ENCODE measurements around the gene BEGAIN. TPM values are rescaled to one million over a fixed set of nuclear protein-coding genes. Genes with fewer than 3 reads are reported as not detected.

The BEGAIN gene
- total RNA-seq, 4 donors from 2014 or later, result 0.27 to 2.5 (median 0.37) TPM; not detected in 1

- no peaks in the 10 kb centered on the region for H3K4me1 ChIP-seq
- intact Hi-C loops (cut with DNase I; ENCODE audit: low total_unique reads), result loop anchor here (1.0 kb wide), 1 partner anchor 52 kb away; no protein-coding TSS in a partner anchor
- in situ Hi-C loops (cut with MboI; ENCODE audit: low pct_ligation_motif_present in 1 of 4, low pct_unique_long_range_greater_than_20kb in 1 of 4, low sequenced_read_pairs in 3 of 4), result no loop called here
- no peak for DNase-seq
- H3K4me3 ChIP-seq, result no peak overlapping the region
- WGBS, 2 donors (ENCODE audit: low coverage in 1 of 2), result 86 to 90% methylated on average over 4 of the region's 4 CpGs
- TF ChIP-seq POLR2A (IDR thresholded peaks at IDR 0.05) (no peak), EP300 (IDR thresholded peaks at IDR 0.05; ENCODE audit: low read depth) (no peak), POLR2AphosphoS5 (IDR thresholded peaks at IDR 0.05) (no peak), CTCF (IDR thresholded peaks at IDR 0.05) (no peak)
- H3K27me3 ChIP-seq, result peaks cover 11% of the 10 kb centered on the region
- H3K36me3 ChIP-seq, result no peaks in the 10 kb centered on the region
- H3K27ac ChIP-seq, result no peak overlapping the region
- H3K9me3 ChIP-seq, result peaks cover 0 to 14% of the 10 kb centered on the region in 2 donors
Measured at GRCh38 chr14:100601914-100602313, 14.7 kb upstream of the BEGAIN start.

GRCh38 chr14:100601064-100601463 lies 13.8 kb upstream of the BEGAIN start:
- Histone ChIP-seq H3K36me3 (no peaks in the 10 kb centered on the region), H3K27me3 (peaks cover 11% of the 10 kb centered on the region), H3K4me3 (no peak overlapping the region), H3K9me3 (peaks cover 0 to 14% of the 10 kb centered on the region in 2 donors), H3K4me1 (no peaks in the 10 kb centered on the region), H3K27ac (no peak overlapping the region)
- intact Hi-C loops (cut with DNase I; ENCODE audit: low total_unique reads), result loop anchor here (1.0 kb wide), 1 partner anchor 53 kb away; no protein-coding TSS in a partner anchor
- in situ Hi-C loops (cut with MboI; ENCODE audit: low pct_ligation_motif_present in 1 of 4, low pct_unique_long_range_greater_than_20kb in 1 of 4, low sequenced_read_pairs in 3 of 4), result no loop called here
- 89 to 95% methylated on average over 2 of the region's 2 CpGs for WGBS, 2 donors (ENCODE audit: low coverage in 1 of 2)
- DNase-seq, result no peak
- TF ChIP-seq CTCF (IDR thresholded peaks at IDR 0.05) (no peak), EP300 (IDR thresholded peaks at IDR 0.05; ENCODE audit: low read depth) (no peak), POLR2A (IDR thresholded peaks at IDR 0.05) (no peak), POLR2AphosphoS5 (IDR thresholded peaks at IDR 0.05) (no peak)

GRCh38 chr14:100599981-100600380 lies 12.8 kb upstream of the BEGAIN start:
- Histone ChIP-seq H3K4me3 (no peak overlapping the region), H3K36me3 (no peaks in the 10 kb centered on the region), H3K4me1 (no peaks in the 10 kb centered on the region), H3K27me3 (peaks cover 11% of the 10 kb centered on the region), H3K27ac (no peak overlapping the region), H3K9me3 (peaks cover 0 to 14% of the 10 kb centered on the region in 2 donors)
- no peak for TF ChIP-seq POLR2AphosphoS5 (IDR thresholded peaks at IDR 0.05)
- no peak for TF ChIP-seq EP300 (IDR thresholded peaks at IDR 0.05; ENCODE audit: low read depth)
- no peak for TF ChIP-seq POLR2A (IDR thresholded peaks at IDR 0.05)
- no peak for DNase-seq
- in situ Hi-C loops (cut with MboI; ENCODE audit: low pct_ligation_motif_present in 1 of 4, low pct_unique_long_range_greater_than_20kb in 1 of 4, low sequenced_read_pairs in 3 of 4) (no loop called here), intact Hi-C loops (cut with DNase I; ENCODE audit: low total_unique reads) (no loop called here)
- 39 to 49% methylated on average over 2 of the region's 2 CpGs for WGBS, 2 donors (ENCODE audit: low coverage in 1 of 2)

- TF ChIP-seq CTCF (IDR thresholded peaks at IDR 0.05) (no peak), EP300 (IDR thresholded peaks at IDR 0.05; ENCODE audit: low read depth) (no peak), POLR2AphosphoS5 (IDR thresholded peaks at IDR 0.05) (no peak), POLR2A (IDR thresholded peaks at IDR 0.05) (no peak)
- Histone ChIP-seq H3K9me3 (no peaks in the 10 kb centered on the region), H3K27me3 (peaks cover 19% of the 10 kb centered on the region), H3K4me1 (no peaks in the 10 kb centered on the region), H3K36me3 (no peaks in the 10 kb centered on the region), H3K4me3 (no peak overlapping the region), H3K27ac (no peak overlapping the region)
- intact Hi-C loops (cut with DNase I; ENCODE audit: low total_unique reads), result no loop called here
- 78% methylated on average over 5 of the region's 5 CpGs; no CpG with 5 or more reads in 1 of the 2 donors for WGBS, 2 donors (ENCODE audit: low coverage in 1 of 2)
- DNase-seq, result no peak
- in situ Hi-C loops (cut with MboI; ENCODE audit: low pct_ligation_motif_present in 1 of 4, low pct_unique_long_range_greater_than_20kb in 1 of 4, low sequenced_read_pairs in 3 of 4), result no loop called here
Measured at GRCh38 chr14:100594625-100594951, 7.4 kb upstream of the BEGAIN start.
